ENCODE data around the gene SMIM7.

The SMIM7 gene

GRCh38 chr19:16660763-16661479 is 977 bp upstream of the SMIM7 start, which contains the start of gene TMEM38A:
TSS of gene TMEM38A (plus strand) at chr19:16661139. CDS start at chr19:16661218, 79 bp downstream.
- no peaks in the 10 kb centered on the region for H3K27me3 ChIP-seq (ENCODE audit: control insufficient read depth, low read length)
- no peaks in the 10 kb centered on the region for H3K9me2 ChIP-seq (replicated peaks; ENCODE audit: control insufficient read depth, low read length)
- H3K27ac ChIP-seq (ENCODE audit: low read depth, low read length) = peak within 1 kb of the TSS; percentile 95
- H3K4me1 ChIP-seq (ENCODE audit: control insufficient read depth, low read length) = peaks cover 41% of the 10 kb centered on the region
- peak within 1 kb of the TSS; percentile 88 for H3K4me3 ChIP-seq (ENCODE audit: low read length)
- H3K4me2 ChIP-seq (ENCODE audit: low read length) = peak within 1 kb of the TSS; percentile 93
- peaks cover 52% of the 10 kb centered on the region for H3K36me3 ChIP-seq (ENCODE audit: control insufficient read depth, low read length)
- H3K9me3 ChIP-seq (ENCODE audit: control insufficient read depth, insufficient read depth, low read length) = no peaks in the 10 kb centered on the region
- peaks cover 89% of the 10 kb centered on the region for H3K79me2 ChIP-seq (ENCODE audit: control insufficient read depth, low read length)
- peaks cover 8% of the 10 kb centered on the region for H3F3A ChIP-seq (ENCODE audit: control insufficient read depth, insufficient read depth)
- TF ChIP-seq EZH2phosphoT487 (IDR thresholded peaks at IDR 0.05; ENCODE audit: borderline replicate concordance, low read length) (no peak), CTCF (IDR thresholded peaks at IDR 0.05; ENCODE audit: low read depth, low read length, poor library complexity, severe bottlenecking) (no peak)
- peaks cover 20% of the 10 kb centered on the region for H4K20me1 ChIP-seq (ENCODE audit: control insufficient read depth, insufficient read depth, low read depth, low read length)

GRCh38 chr19:16659464-16659831 is 496 bp downstream of the SMIM7 start:
- peaks cover 86% of the 10 kb centered on the region for H3K79me2 ChIP-seq (ENCODE audit: control insufficient read depth, low read length)
- H3K27me3 ChIP-seq (ENCODE audit: control insufficient read depth, low read length) = no peaks in the 10 kb centered on the region
- H3K9me3 ChIP-seq (ENCODE audit: control insufficient read depth, insufficient read depth, low read length) = no peaks in the 10 kb centered on the region
- peak overlapping the region; percentile 88 for H3K4me3 ChIP-seq (ENCODE audit: low read length)
- TF ChIP-seq EZH2phosphoT487 (IDR thresholded peaks at IDR 0.05; ENCODE audit: borderline replicate concordance, low read length) (no peak), CTCF (IDR thresholded peaks at IDR 0.05; ENCODE audit: low read depth, low read length, poor library complexity, severe bottlenecking) (no peak)
- H3K4me2 ChIP-seq (ENCODE audit: low read length) = peak overlapping the region; percentile 93
- peaks cover 40% of the 10 kb centered on the region for H3K4me1 ChIP-seq (ENCODE audit: control insufficient read depth, low read length)
- peaks cover 58% of the 10 kb centered on the region for H3K36me3 ChIP-seq (ENCODE audit: control insufficient read depth, low read length)
- no peaks in the 10 kb centered on the region for H3K9me2 ChIP-seq (replicated peaks; ENCODE audit: control insufficient read depth, low read length)
- H4K20me1 ChIP-seq (ENCODE audit: control insufficient read depth, insufficient read depth, low read depth, low read length) = peaks cover 26% of the 10 kb centered on the region
- peaks cover 8% of the 10 kb centered on the region for H3F3A ChIP-seq (ENCODE audit: control insufficient read depth, insufficient read depth)
- H3K27ac ChIP-seq (ENCODE audit: low read depth, low read length) = peak overlapping the region; percentile 95

GRCh38 chr19:16657384-16657783 is 2.6 kb downstream of the SMIM7 start:
- Histone ChIP-seq H3K4me3 (ENCODE audit: low read length) (no peak overlapping the region), H3F3A (ENCODE audit: control insufficient read depth, insufficient read depth) (peaks cover 8% of the 10 kb centered on the region), H3K27me3 (ENCODE audit: control insufficient read depth, low read length) (no peaks in the 10 kb centered on the region), H3K27ac (ENCODE audit: low read depth, low read length) (no peak overlapping the region), H3K9me3 (ENCODE audit: control insufficient read depth, insufficient read depth, low read length) (no peaks in the 10 kb centered on the region), H3K4me1 (ENCODE audit: control insufficient read depth, low read length) (peaks cover 20% of the 10 kb centered on the region), H3K79me2 (ENCODE audit: control insufficient read depth, low read length) (peaks cover 82% of the 10 kb centered on the region), H4K20me1 (ENCODE audit: control insufficient read depth, insufficient read depth, low read depth, low read length) (peaks cover 27% of the 10 kb centered on the region), H3K4me2 (ENCODE audit: low read length) (no peak overlapping the region), H3K36me3 (ENCODE audit: control insufficient read depth, low read length) (peaks cover 70% of the 10 kb centered on the region), H3K9me2 (replicated peaks; ENCODE audit: control insufficient read depth, low read length) (no peaks in the 10 kb centered on the region)
- TF ChIP-seq CTCF (IDR thresholded peaks at IDR 0.05; ENCODE audit: low read depth, low read length, poor library complexity, severe bottlenecking) (no peak), EZH2phosphoT487 (IDR thresholded peaks at IDR 0.05; ENCODE audit: borderline replicate concordance, low read length) (no peak)
